ENCODE data around the gene WNT8B. TPM values are rescaled to one million over a fixed set of nuclear protein-coding genes. Genes with fewer than 3 reads are reported as not detected.

The WNT8B gene
- polyA plus RNA-seq, 12 donors, result 0.09 to 0.15 (median 0.12) TPM; not detected in 8

GRCh38 chr10:100482834-100483185 lies 20.0 kb downstream of the WNT8B start:
- DNase-seq, result no peak

DNA sequence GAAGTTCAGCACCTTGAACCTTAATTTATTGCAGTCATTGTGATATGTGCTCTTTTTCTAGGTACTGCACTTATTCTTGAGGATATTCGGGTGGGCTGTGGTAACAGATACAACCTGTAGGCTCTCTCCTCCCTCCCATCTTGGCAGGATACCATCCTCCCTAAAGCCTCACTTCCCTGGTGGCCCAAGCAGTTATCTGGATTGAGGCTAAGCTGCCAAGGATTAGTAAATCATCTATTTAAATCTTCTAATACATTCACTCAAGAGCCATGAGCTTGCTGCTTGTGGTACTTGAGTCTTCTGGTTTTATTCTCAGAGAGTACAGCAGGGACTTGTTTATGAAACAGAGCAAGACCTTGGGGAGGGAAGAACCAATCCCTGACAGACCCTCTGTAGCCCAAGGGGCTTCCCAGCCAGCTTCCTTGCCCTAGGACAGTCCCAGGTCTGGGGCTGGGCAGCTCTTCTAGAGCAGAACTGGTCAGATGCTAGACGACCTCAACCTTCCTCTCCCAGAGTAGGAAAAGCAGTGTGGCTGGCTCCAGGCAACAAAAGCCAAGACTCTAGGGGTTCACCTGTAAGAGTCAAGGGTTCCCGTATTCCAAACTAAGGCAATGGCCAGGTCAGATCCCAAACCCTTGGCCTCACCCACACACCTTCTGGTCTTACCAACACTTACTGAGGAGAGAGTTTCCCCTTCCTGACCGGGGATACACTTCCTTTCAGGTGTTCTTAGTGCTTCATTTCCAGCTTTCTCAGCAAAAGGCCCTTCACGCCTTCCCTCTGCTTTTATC lies 21.3 kb downstream of the WNT8B start:
- DNase-seq, result no peak

DNA sequence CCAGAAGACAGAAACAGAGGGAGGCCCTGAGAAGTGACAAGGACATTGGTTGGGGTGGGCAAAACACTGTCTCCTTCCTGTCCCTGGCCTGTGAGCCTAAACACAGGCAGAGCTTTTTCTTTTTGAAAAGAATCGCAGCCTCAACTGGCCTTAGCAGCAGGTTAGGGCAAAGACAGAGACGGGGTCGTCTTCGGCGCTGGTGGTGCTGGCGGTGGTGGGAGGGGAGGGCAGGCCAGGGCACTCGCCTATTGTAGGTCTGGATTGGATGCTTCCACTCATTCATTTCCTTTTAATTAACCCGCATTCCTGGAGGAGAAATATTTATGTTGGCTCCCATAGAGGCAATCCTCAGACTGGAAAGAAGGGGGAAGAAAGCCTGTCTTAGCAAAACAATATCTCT lies 22.6 kb downstream of the WNT8B start:
- no peak for DNase-seq

DNA sequence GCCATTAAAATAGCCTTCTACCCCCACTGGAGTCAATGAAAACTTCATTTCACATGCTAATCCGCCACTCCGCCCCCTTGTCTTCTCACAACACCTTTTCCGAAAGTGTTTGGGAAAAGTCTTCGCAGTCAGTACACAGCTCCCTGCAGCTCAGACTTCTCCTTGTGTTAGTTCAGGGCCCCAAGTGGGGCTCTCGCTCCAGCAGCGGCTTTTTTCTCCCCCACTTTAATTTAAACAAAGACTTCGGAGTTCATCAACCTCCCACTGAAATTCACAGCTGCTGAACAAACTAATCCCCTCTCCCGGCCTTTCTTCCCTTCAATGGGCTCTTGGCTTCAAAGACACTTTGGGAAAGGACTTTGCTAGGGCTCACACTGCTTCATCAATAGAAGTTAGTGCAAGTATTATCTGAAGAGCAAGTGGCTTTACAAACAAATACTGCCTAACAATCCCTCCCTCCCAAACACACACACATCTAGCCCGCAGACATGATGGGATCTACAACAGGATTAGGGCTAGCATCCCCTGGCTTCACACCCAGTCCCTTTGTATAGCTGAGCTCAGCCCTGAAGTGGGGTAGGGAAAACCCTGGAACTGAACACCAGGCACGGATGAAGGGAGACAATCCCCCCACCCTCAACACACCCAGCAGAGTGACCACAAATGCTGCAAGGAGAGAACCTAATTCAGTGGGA lies 23.1 kb downstream of the WNT8B start:
- no peak for DNase-seq

DNA sequence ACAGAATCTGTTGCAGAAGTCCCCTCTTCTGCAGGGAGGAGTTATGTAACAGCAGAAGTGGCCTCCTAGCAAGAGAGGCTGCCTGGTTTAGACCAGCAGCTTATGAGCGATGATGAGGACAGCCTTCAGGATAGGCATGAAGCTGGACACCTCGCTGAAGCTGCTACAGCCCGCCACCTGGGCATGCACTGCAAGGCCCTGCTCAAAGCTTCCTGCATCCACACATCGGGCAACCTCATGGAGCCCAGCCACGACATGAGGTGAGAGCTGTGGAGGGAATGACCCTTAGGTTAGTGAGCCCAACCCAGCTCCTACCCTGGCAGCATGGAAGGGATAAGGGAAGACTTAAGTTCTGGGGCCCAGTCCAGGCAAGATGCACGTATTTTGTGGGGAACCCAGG lies 24.7 kb downstream of the WNT8B start:
- no peak for DNase-seq

GRCh38 chr10:100489396-100489795 lies 26.6 kb downstream of the WNT8B start:
- no peak for DNase-seq

DNA sequence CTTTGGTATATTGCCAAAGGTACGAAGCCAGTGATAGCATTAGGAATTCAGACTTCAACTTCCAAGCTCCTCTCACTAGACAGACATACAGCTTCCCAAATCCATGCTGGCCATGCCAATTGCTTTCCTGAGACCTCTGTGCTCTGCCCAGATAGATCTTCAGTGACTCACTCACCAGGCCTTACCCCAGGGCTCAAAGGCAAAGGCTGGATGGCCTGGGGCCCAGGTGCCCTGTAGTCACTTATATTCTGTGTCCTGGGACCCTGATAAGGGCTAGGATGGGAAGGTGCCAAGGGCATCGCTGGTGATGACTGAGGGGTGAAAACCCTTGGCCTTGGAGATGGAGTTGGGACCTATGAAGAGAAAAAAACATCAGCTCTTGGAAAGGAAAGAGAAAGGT lies 27.7 kb downstream of the WNT8B start:
- DNase-seq, result no peak

DNA sequence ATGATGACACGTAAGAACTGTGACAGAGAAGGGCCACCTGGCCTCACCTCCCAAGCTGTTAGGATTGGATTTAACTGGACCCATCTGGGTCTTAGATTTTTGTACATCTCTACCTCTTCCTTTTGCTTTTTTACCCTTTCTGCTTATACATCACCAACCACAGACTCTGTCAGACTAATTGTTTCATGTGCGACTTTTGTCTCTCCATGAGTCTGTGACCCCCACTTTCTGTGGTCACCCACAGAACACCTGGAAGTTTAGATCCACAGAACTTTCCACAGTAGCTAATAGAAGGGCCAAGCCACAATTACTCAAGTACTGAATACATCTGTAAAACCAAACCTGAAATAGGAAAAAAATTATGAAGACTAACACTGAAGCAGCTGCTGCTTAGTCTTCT lies 33.8 kb downstream of the WNT8B start:
- no peak for DNase-seq

- no peak for DNase-seq
These were observed 35.2 kb downstream of the WNT8B start for GRCh38 chr10:100498059-100498458.

GRCh38 chr10:100501423-100501822 lies 38.6 kb downstream of the WNT8B start:
- no peak for DNase-seq

DNA sequence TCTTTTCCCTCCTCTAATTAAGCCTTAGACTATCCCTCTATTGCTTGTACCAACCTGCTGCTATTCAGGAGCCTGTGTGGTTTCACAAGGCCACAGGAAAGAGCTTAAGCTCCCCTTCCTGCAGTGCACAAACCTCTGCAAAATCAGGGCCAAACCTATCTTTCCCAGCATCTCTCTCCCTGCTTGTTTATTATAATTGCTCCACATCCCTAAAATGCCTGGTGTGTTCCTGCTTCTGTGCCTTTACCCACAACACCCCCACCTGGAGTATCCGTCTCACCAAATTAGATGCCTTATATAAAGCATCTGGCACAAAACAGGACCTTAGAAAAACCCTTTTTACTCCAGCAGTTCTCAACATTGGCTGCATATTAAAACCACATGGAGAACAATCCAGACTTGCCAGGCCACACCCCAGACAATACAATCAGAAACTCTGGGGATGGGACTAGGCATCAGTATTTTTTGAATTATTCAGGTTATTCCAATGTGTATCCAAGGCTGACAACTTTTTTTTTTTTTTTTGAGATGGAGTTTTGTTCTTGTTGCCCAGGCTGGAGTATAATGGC lies 40.2 kb downstream of the WNT8B start:
- DNase-seq, result no peak

DNA sequence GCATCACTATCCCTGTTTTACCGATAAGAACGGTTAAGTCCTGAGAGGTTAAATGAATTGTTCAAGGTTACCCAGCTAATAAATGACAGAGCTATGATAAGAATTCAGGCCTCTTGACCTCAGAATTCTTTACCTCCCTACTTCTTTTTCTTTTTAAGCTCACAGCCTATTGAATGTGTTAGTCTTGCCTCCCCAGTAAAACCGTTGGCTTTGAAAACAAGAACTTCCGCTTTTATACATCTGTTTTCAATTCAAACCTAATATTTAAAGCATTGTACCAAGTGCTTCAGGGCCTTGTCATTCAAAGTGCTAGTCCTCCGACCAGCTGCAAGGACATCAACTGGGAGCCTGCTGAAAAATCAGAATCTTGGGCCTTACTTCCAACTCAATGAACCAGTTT lies 41.3 kb downstream of the WNT8B start:
- DNase-seq, result no peak

GRCh38 chr10:100505164-100505563 lies 42.4 kb downstream of the WNT8B start:
- DNase-seq, result no peak

DNA sequence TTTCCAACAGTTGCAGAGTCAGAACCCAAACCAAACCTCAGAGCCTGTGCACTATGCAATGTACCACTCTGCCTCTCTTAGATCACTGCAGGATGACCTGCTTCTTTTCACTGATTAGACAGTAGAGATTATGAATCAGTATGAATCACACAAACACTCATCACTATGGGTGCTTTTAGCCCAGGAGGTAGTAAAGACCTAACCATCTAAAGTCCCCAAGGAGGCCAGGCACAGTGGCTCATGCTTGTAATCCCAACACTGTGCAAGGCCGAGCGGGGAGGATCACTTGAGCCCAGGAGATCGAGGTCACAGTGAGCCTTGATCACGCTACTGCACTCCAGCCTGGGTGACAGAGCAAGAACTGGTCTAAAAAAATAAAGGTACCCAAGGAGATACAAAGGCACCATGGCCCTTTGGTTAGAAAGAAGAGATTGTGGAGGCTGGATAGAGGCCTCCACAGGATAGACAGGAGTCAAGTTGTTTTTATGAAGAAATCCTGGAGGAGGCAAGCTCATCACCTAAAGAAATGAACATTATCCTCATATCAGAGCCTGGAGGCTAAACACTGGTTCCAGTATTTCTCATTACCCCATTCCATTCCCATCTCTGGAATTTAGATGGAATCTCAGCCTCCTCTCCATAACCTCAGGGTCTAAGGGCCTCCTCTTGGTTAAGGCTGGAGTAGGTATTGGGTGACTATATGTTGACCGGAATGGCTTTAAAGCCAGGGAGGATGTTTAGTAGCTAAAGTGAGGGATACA lies 44.0 kb downstream of the WNT8B start:
- no peak for DNase-seq

DNA sequence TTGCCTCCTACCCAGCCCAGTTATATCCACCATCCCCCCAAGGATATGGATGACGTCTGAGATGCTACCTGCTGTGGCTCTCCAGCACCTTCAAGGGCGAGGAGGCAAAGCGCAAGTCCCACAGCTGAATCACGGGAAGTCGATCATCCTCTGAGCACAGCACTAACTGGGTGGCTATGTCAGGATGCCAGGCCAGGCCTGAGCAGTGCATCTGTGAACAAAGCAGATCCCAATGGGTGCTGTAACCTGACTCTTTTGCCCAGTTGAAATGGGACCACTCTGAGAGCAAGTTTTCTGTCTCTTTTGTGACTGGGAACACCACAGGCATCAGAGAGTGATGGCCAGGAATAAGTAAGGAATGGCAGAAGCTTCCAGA lies 44.5 kb downstream of the WNT8B start:
- no peak for DNase-seq

DNA sequence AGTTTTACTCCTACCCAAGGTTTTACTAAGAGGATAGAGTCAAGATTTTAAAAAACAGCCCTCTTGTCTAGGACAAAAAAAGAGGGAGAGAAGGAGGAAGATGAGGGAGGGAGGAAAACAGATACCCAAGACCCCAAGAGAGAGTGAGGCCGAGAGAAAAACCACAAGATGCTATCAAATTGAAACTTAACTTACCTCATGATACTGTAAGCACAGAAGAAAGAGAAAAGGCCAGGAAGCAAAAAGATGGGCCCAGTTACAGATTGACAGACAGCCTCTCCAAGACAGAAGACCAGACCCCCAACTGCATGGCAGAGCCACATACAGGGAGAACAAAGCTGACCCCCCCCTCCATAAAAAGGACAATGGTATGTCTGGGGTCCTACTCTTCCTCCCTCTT lies 45.5 kb downstream of the WNT8B start:
- no peak for DNase-seq

DNA sequence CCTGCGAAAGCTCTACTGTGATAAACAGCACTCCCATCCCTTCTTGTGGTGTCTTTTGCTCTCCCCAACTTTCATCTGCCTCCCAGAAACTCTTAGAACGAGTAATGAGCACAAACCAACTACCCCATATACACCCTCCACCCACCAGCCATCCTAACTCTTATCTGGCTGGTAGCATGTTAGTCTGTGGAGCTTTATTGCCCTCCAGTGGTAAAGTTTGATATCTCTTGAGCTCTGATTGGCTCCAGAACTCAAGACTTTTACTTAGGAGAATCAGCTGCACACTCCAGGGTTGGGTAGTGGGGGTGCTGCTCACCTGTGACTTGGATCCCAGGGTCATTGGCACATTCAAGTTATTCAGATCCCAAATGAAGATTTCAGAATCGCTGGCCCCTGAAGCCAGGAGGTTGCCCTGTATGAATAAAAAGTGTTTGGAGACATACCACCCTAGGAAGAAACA lies 45.9 kb downstream of the WNT8B start:
- DNase-seq, result no peak

GRCh38 chr10:100509241-100509840 lies 46.5 kb downstream of the WNT8B start:
- no peak for DNase-seq

DNA sequence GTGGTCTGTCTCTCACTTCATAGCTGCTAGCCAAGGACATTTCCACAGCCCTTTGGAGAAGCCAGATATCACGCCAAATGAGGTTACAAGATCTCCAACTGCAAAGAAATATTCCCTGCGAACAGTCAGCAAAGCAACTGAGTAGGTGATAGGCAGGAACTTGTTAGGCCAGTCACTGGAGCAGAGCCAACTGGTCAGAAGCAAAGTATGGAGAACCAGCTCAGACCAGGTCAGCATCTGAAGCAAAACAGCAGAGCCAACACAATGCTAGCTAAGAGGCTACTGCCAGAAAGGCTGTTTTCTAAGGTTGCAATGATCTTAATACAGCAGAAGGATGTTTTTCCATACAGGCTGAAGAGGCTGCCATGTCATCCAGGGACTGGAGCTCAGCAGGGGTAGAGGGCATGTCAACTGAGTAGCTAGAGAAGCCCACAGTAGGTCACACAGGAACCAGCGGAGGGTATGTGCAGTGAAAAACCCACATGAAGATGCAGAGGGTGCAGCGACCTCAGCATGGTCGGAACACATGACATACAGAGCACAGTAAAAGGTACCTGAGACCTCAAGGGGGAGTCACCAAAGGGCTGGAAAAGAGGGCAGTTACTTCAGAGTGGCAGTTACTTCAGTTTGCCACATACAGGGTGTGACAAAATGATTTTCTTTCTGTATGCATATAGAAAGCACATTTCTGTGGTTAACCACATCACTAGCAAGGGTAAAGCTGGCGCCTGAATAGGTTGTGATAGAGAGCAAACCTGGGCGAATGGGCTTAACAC lies 47.9 kb downstream of the WNT8B start:
- DNase-seq, result no peak

GRCh38 chr10:100515612-100516011 lies 52.8 kb downstream of the WNT8B start:
- no peak for DNase-seq

GRCh38 chr10:100516847-100517246 lies 54.0 kb downstream of the WNT8B start:
- DNase-seq, result no peak
